Stimulated activated CD4-positive, alpha-beta T cell treated with anti-CD3 and anti-CD28 coated beads, Interleukin-4, amount 100 ng/mL, for 4 hours (primary cell): ENCODE data around the gene CALCOCO1.
"Not testable (repeated sequence)": the region's sequence is repeated elsewhere in the genome, so short reads cannot be mapped to it uniquely, and the experiment has no call there.

Experiments used
- DNase-seq, 2 experiments: peaks; one replicate each; pipeline ENCODE4 v3.0.0-alpha.2; 2020

CALCOCO1 gene

GRCh38 chr12:53696655-53697331 lies 30.5 kb downstream of the CALCOCO1 start:
- no peak for DNase-seq

GRCh38 chr12:53696285-53696654 lies 31.0 kb downstream of the CALCOCO1 start:
- no peak for DNase-seq

- peak; percentile 41 to 43 for DNase-seq
Measured at GRCh38 chr12:53695152-53696145, 31.8 kb downstream of the CALCOCO1 start.

- no peak for DNase-seq
Measured at GRCh38 chr12:53694756-53695151, 32.5 kb downstream of the CALCOCO1 start.

- DNase-seq, result no peak
Measured at GRCh38 chr12:53688134-53688533, 39.1 kb downstream of the CALCOCO1 start.

GRCh38 chr12:53686436-53686835 lies 40.8 kb downstream of the CALCOCO1 start:
- DNase-seq, result no peak

- no peak for DNase-seq
Measured at GRCh38 chr12:53684654-53685220, 42.5 kb downstream of the CALCOCO1 start.

- no peak for DNase-seq
Measured at GRCh38 chr12:53683983-53684382, 43.3 kb downstream of the CALCOCO1 start.

- DNase-seq, result no peak
Measured at GRCh38 chr12:53683494-53683893, 43.8 kb downstream of the CALCOCO1 start.

GRCh38 chr12:53680061-53680460 lies 47.2 kb downstream of the CALCOCO1 start:
- DNase-seq, result not testable (repeated sequence)

- no peak for DNase-seq
Measured at GRCh38 chr12:53677800-53678148, 49.5 kb downstream of the CALCOCO1 start.

- no peak for DNase-seq
Measured at GRCh38 chr12:53677016-53677799, 50.0 kb downstream of the CALCOCO1 start.

- DNase-seq, result peak; percentile 5 to 32
Measured at GRCh38 chr12:53676656-53677015, 50.6 kb downstream of the CALCOCO1 start.

- peak; percentile 96 to 98 for DNase-seq
Measured at GRCh38 chr12:53675701-53676607, 51.3 kb downstream of the CALCOCO1 start, which contains the start of gene ATP5MC2. TSS of gene ATP5MC2 (minus strand) at chr12:53676083. CDS start at chr12:53672614, 3,469 bp downstream.

GRCh38 chr12:53674977-53675700 lies 52.1 kb downstream of the CALCOCO1 start:
- DNase-seq, result no peak

- DNase-seq, result no peak
Measured at GRCh38 chr12:53670971-53671370, 56.3 kb downstream of the CALCOCO1 start.

GRCh38 chr12:53670308-53670707 lies 56.9 kb downstream of the CALCOCO1 start:
- no peak for DNase-seq

- DNase-seq, result no peak
Measured at GRCh38 chr12:53667080-53667479, 60.2 kb downstream of the CALCOCO1 start.

- DNase-seq, result no peak
Measured at GRCh38 chr12:53664936-53665335, 62.3 kb downstream of the CALCOCO1 start.

GRCh38 chr12:53664191-53664590 lies 63.1 kb downstream of the CALCOCO1 start:
- DNase-seq, result no peak

GRCh38 chr12:53660041-53660440 lies 67.2 kb downstream of the CALCOCO1 start:
- no peak for DNase-seq
